ENCODE measurements around the gene SSBP3.

- TF ChIP-seq FOXA1 (IDR thresholded peaks at IDR 0.05): no peak
- no peak for TF ChIP-seq SUZ12 (IDR thresholded peaks at IDR 0.05)
- TF ChIP-seq SP1 (IDR thresholded peaks at IDR 0.05): no peak
- TF ChIP-seq FOXM1 (IDR thresholded peaks at IDR 0.05; ENCODE audit: borderline replicate concordance): no peak
- TF ChIP-seq HDGF (IDR thresholded peaks at IDR 0.05; ENCODE audit: borderline replicate concordance): no peak
- TF ChIP-seq NFRKB (IDR thresholded peaks at IDR 0.05): no peak
- TF ChIP-seq FOXK2 (IDR thresholded peaks at IDR 0.05): no peak
- TF ChIP-seq BHLHE40 (IDR thresholded peaks at IDR 0.05; ENCODE audit: borderline replicate concordance): no peak
- TF ChIP-seq ELF4 (IDR thresholded peaks at IDR 0.05): no peak
- no peak for TF ChIP-seq L3MBTL2 (conservative IDR thresholded peaks at IDR 0.05)
- no peak for TF ChIP-seq TARDBP (IDR thresholded peaks at IDR 0.05)
These were observed 14.6 kb downstream of the SSBP3 start for GRCh38 chr1:54391450-54392209.

Data from HEK293T (cell line).